ENCODE results near the gene HAPLN3. TPM values are rescaled to one million over a fixed set of nuclear protein-coding genes. Genes with fewer than 3 reads are reported as not detected.

The HAPLN3 gene
- total and polyA plus RNA-seq, 8 donors, result 0.32 to 3.7 (median 2.0) TPM

- DNase-seq (no peak), FAIRE-seq (no peak)
- WGBS, 2 donors, result 69 to 78% methylated on average over 20 of the region's 20 CpGs
Measured at GRCh38 chr15:88847144-88847543, 48.2 kb downstream of the HAPLN3 start.

DNA sequence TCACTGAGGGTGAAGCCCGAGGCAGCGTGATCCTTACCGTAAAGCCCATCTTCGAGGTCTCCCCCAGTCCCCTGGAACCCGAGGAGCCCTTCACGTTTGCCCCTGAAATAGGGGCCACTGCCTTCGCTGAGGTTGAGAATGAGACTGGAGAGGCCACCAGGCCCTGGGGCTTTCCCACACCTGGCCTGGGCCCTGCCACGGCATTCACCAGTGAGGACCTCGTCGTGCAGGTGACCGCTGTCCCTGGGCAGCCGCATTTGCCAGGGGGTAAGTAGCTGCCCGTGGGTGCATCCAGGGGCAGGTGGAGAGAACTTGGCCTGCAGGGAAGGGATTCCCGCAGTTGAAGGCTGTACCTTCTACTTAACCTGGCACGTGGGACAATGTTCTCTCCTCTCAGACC is 49.7 kb downstream of the HAPLN3 start:
- FAIRE-seq (no peak), ATAC-seq (no peak), DNase-seq (no peak)
- H3K4me1 ChIP-seq, result no peaks in the 10 kb centered on the region
- H3K27ac ChIP-seq, result no peak overlapping the region
- no peak overlapping the region for H3K4me3 ChIP-seq
- no peaks in the 10 kb centered on the region for H3K27me3 ChIP-seq
- WGBS, 2 donors, result 67 to 86% methylated on average over 15 of the region's 15 CpGs
- no peaks in the 10 kb centered on the region for H3K9me3 ChIP-seq
- no peak for TF ChIP-seq CTCF (IDR thresholded peaks at IDR 0.05)
- intact Hi-C loops (cut with DNase I), result no loop called here
- H3K36me3 ChIP-seq, result no peaks in the 10 kb centered on the region

More at GRCh38 chr15:88847144-88847543, 48.2 kb downstream of the HAPLN3 start:
- Histone ChIP-seq H3K27me3 (no peaks in the 10 kb centered on the region), H3K4me1 (no peaks in the 10 kb centered on the region), H3K27ac (no peak overlapping the region), H3K36me3 (no peaks in the 10 kb centered on the region), H3K9me3 (no peaks in the 10 kb centered on the region), H3K4me3 (no peak overlapping the region)
- no peak for ATAC-seq
- intact Hi-C loops (cut with DNase I), result no loop called here
- TF ChIP-seq CTCF (IDR thresholded peaks at IDR 0.05), result no peak

GRCh38 chr15:88844749-88845386 is 50.5 kb downstream of the HAPLN3 start:
- H3K27me3 ChIP-seq, result no peaks in the 10 kb centered on the region
- H3K36me3 ChIP-seq, result no peaks in the 10 kb centered on the region
- no peak for DNase-seq
- no peak overlapping the region for H3K27ac ChIP-seq
- intact Hi-C loops (cut with DNase I), result no loop called here
- H3K4me1 ChIP-seq, result no peaks in the 10 kb centered on the region
- WGBS, 2 donors, result 31 to 37% methylated on average over 5 of the region's 5 CpGs
- no peak for ATAC-seq
- no peaks in the 10 kb centered on the region for H3K9me3 ChIP-seq
- TF ChIP-seq CTCF (IDR thresholded peaks at IDR 0.05), result no peak
- no peak overlapping the region for H3K4me3 ChIP-seq
- no peak for FAIRE-seq

- intact Hi-C loops (cut with DNase I), result no loop called here
- Histone ChIP-seq H3K4me3 (no peak overlapping the region), H3K36me3 (no peaks in the 10 kb centered on the region), H3K27me3 (no peaks in the 10 kb centered on the region), H3K27ac (no peak overlapping the region), H3K4me1 (no peaks in the 10 kb centered on the region), H3K9me3 (no peaks in the 10 kb centered on the region)
- no peak for ATAC-seq
- FAIRE-seq, result no peak
- WGBS, 2 donors, result 78 to 88% methylated on average over 21 of the region's 21 CpGs
- no peak for DNase-seq
- no peak for TF ChIP-seq CTCF (IDR thresholded peaks at IDR 0.05)
Measured at GRCh38 chr15:88843334-88843733, 52.0 kb downstream of the HAPLN3 start.

- H3K27me3 ChIP-seq, result no peaks in the 10 kb centered on the region
- no peak for FAIRE-seq
- no peak overlapping the region for H3K4me3 ChIP-seq
- H3K9me3 ChIP-seq, result no peaks in the 10 kb centered on the region
- H3K36me3 ChIP-seq, result no peaks in the 10 kb centered on the region
- intact Hi-C loops (cut with DNase I), result no loop called here
- no peaks in the 10 kb centered on the region for H3K4me1 ChIP-seq
- DNase-seq, result no peak
- no peak overlapping the region for H3K27ac ChIP-seq
- ATAC-seq, result no peak
- no peak for TF ChIP-seq CTCF (IDR thresholded peaks at IDR 0.05)
- 78 to 84% methylated on average over 4 of the region's 4 CpGs for WGBS, 2 donors
Measured at GRCh38 chr15:88842156-88842555, 53.2 kb downstream of the HAPLN3 start.
